GM10266 (cell line): Measurements from ENCODE around the gene CXCR3.
"Not testable (repeated sequence)": the region's sequence is repeated elsewhere in the genome, so short reads cannot be mapped to it uniquely, and the experiment has no call there.

Experiments
- DNase-seq: peaks from one replicate; pipeline ENCODE4 v3.0.0; 2012; ENCODE audit errors: extremely low spot score
- CTCF ChIP-seq: IDR thresholded peaks from 2 replicates; pipeline ENCODE4 v1.5.1; 2012; ENCODE audit warnings: mild to moderate bottlenecking, low read depth; ENCODE audit not compliant: control insufficient read depth, insufficient read depth; ENCODE audit errors: missing control alignments

CXCR3 gene

GRCh38 chrX:71606536-71607216 lies 11.6 kb downstream of the CXCR3 start:
- no peak for TF ChIP-seq CTCF
- no peak for DNase-seq

- no peak for DNase-seq
- no peak for TF ChIP-seq CTCF
Measured at GRCh38 chrX:71604796-71605568, 13.3 kb downstream of the CXCR3 start.

GRCh38 chrX:71604141-71604540 lies 14.2 kb downstream of the CXCR3 start:
- no peak for DNase-seq
- TF ChIP-seq CTCF: no peak

GRCh38 chrX:71603618-71604017 lies 14.7 kb downstream of the CXCR3 start:
- TF ChIP-seq CTCF: no peak
- no peak for DNase-seq

GRCh38 chrX:71599965-71600364 lies 18.3 kb downstream of the CXCR3 start:
- TF ChIP-seq CTCF: no peak
- no peak for DNase-seq

GRCh38 chrX:71593210-71593609 lies 25.1 kb downstream of the CXCR3 start:
- not testable (repeated sequence) for DNase-seq

- DNase-seq: no peak
- no peak for TF ChIP-seq CTCF
Measured at GRCh38 chrX:71586929-71587328, 31.4 kb downstream of the CXCR3 start.

- no peak for DNase-seq
- no peak for TF ChIP-seq CTCF
Measured at GRCh38 chrX:71581210-71581609, 37.1 kb downstream of the CXCR3 start.
